GM12892 (cell line): Measurements from ENCODE around the gene TRIM59.

ENCODE experiments used
- POLR2A ChIP-seq: IDR thresholded peaks from 2 replicates; pipeline ENCODE4 v1.6.1; 2011; ENCODE audit warnings: low read depth, low read length, control low read depth
- POLR2AphosphoS5 ChIP-seq: IDR thresholded peaks from 2 replicates; pipeline ENCODE4 v1.6.1; 2011; ENCODE audit warnings: low read depth, low read length, control low read depth

GRCh38 chr3:160417311-160417710 is 32.3 kb downstream of the TRIM59 start:
- TF ChIP-seq POLR2AphosphoS5 (no peak), POLR2A (no peak)
